Body of pancreas (tissue), 4 donors: ENCODE measurements around the gene SCAMP4. TPM values are rescaled to one million over a fixed set of nuclear protein-coding genes. Genes with fewer than 3 reads are reported as not detected.

ENCODE experiments used
- ATAC-seq: fragments of 150-250 bp; one replicate; pipeline ENCODE4 v1.9.1; 2016
- DNase-seq, 4 donors: peaks; one replicate each; pipeline ENCODE4 v3.0.0-alpha.2; 2019
- H3K27ac ChIP-seq, 4 donors: fragments of 200-600 bp; sonication (generic); 1 replicate in 3 of 4; 2 replicates in 1 of 4; pipeline versions ENCODE4 v1.5.1 to v1.6.1; 2016 to 2019; ENCODE audit warnings: mild to moderate bottlenecking in 1 of 4, mixed read lengths in 1 of 4, moderate library complexity in 1 of 4
- H3K27me3 ChIP-seq, 2 donors: fragments of 200-600 bp; sonication (generic); one replicate each; pipeline ENCODE4 v1.6.0; 2016; ENCODE audit warnings: mild to moderate bottlenecking in 1 of 2
- H3K36me3 ChIP-seq, 2 donors: fragments of 200-600 bp; sonication (generic); replicated peaks in 1 of 2; 2 replicates each; pipeline ENCODE4 v1.5.1; 2016; ENCODE audit warnings: low read depth in 2 of 2; ENCODE audit not compliant: insufficient read depth in 1 of 2
- H3K4me1 ChIP-seq: fragments of 200-600 bp; sonication (generic); one replicate; pipeline ENCODE4 v1.6.0; 2016
- H3K4me3 ChIP-seq, 2 donors: fragments of 200-600 bp; sonication (generic); 1 replicate in 1 of 2; 2 replicates in 1 of 2; pipeline ENCODE4 v1.5.1; 2016 to 2019
- H3K9me3 ChIP-seq, 3 donors: fragments of 200-600 bp; sonication (generic); 1 replicate in 2 of 3; 2 replicates in 1 of 3; pipeline ENCODE4 v1.5.1; 2016
- CTCF ChIP-seq, 7 experiments: fragments of 450-650 bp in 4 of 7; fragments of 200-600 bp in 3 of 7; sonication (generic) in 3 of 7; IDR thresholded peaks; one replicate each; pipeline ENCODE4 v1.5.1; 2016 to 2019; ENCODE audit warnings: antibody characterized with exemption in 7 of 7
- POLR2A ChIP-seq, 3 donors: fragments of 450-650 bp; IDR thresholded peaks; one replicate each; pipeline ENCODE4 v1.6.1; 2016; ENCODE audit warnings: antibody characterized with exemption in 3 of 3, mild to moderate bottlenecking in 2 of 3
- WGBS, 2 donors: methylation state at CpG; one replicate each; pipeline ENCODE4 v1.1.5; 2017; 5-methylcytosine and 5-hydroxymethylcytosine counted together
- intact Hi-C: fragments of 100-400 bp; cut with DNase I; formaldehyde crosslinking; loops from one replicate; pipeline ENCODE4 v1.15.1; 2023
- total RNA-seq, 2 donors: library from RNA; depleted of rRNA; stranded (reverse); fragments of >200 nt; gene quantifications; one replicate each; pipeline ENCODE4 v1.1.0, GENCODE V29; 2016

Gene SCAMP4
- total RNA-seq, 2 donors from 2014 or later, result 37.6 to 67.2 TPM

GRCh38 chr19:1866693-1867348, 38.4 kb upstream of the SCAMP4 start:
- 91 to 97% methylated on average over 8 of the region's 8 CpGs for WGBS, 2 donors
- no peaks in the 10 kb centered on the region for H3K27me3 ChIP-seq
- intact Hi-C loops, result no loop called here
- ATAC-seq (no peak), DNase-seq (peak in 1 of 4 donors; percentile 12)
- H3K36me3 ChIP-seq, result no peaks in the 10 kb centered on the region
- H3K9me3 ChIP-seq, result no peaks in the 10 kb centered on the region
- TF ChIP-seq POLR2A (IDR thresholded peaks at IDR 0.05), result no peak
- TF ChIP-seq CTCF (IDR thresholded peaks at IDR 0.05), result no peak
- peaks cover 31% of the 10 kb centered on the region for H3K4me1 ChIP-seq
- H3K27ac ChIP-seq, result no peak overlapping the region
- no peak overlapping the region for H3K4me3 ChIP-seq

- TF ChIP-seq CTCF (IDR thresholded peaks at IDR 0.05) (no peak), POLR2A (IDR thresholded peaks at IDR 0.05) (no peak)
- H3K27me3 ChIP-seq, result no peaks in the 10 kb centered on the region
- no peaks in the 10 kb centered on the region for H3K9me3 ChIP-seq
- no peak overlapping the region for H3K27ac ChIP-seq
- ATAC-seq, result no peak
- no peak for DNase-seq
- intact Hi-C loops, result no loop called here
- H3K36me3 ChIP-seq, result no peaks in the 10 kb centered on the region
- 86 to 93% methylated on average over 8 to 9 of the region's 9 CpGs for WGBS, 2 donors
- H3K4me3 ChIP-seq, result no peak overlapping the region
- peaks cover 31% of the 10 kb centered on the region for H3K4me1 ChIP-seq
Measured at GRCh38 chr19:1867349-1867724, 37.9 kb upstream of the SCAMP4 start.

GRCh38 chr19:1868971-1869370, 36.2 kb upstream of the SCAMP4 start:
- H3K27ac ChIP-seq, result no peak overlapping the region
- ATAC-seq (no peak), DNase-seq (no peak)
- H3K36me3 ChIP-seq, result no peaks in the 10 kb centered on the region
- H3K27me3 ChIP-seq, result no peaks in the 10 kb centered on the region
- H3K4me3 ChIP-seq, result no peak overlapping the region
- intact Hi-C loops, result no loop called here
- H3K4me1 ChIP-seq, result peaks cover 46% of the 10 kb centered on the region
- no peaks in the 10 kb centered on the region for H3K9me3 ChIP-seq
- WGBS, 2 donors, result 83 to 93% methylated on average over 7 of the region's 7 CpGs
- TF ChIP-seq POLR2A (IDR thresholded peaks at IDR 0.05) (no peak), CTCF (IDR thresholded peaks at IDR 0.05) (no peak)

- Histone ChIP-seq H3K27me3 (no peaks in the 10 kb centered on the region), H3K4me3 (no peak overlapping the region), H3K4me1 (peaks cover 49% of the 10 kb centered on the region), H3K27ac (peak overlapping the region in 1 of 4 donors; percentile 97), H3K36me3 (no peaks in the 10 kb centered on the region), H3K9me3 (no peaks in the 10 kb centered on the region)
- TF ChIP-seq POLR2A (IDR thresholded peaks at IDR 0.05), result no peak
- no peak for TF ChIP-seq CTCF (IDR thresholded peaks at IDR 0.05)
- intact Hi-C loops, result no loop called here
- 40 to 44% methylated on average over 11 to 15 of the region's 15 CpGs for WGBS, 2 donors
- DNase-seq (peak in 1 of 4 donors; percentile 14), ATAC-seq (no peak)
Measured at GRCh38 chr19:1871140-1871597, 34.0 kb upstream of the SCAMP4 start.

GRCh38 chr19:1871630-1872029, 33.6 kb upstream of the SCAMP4 start:
- no peak for ATAC-seq
- Histone ChIP-seq H3K9me3 (no peaks in the 10 kb centered on the region), H3K4me1 (peaks cover 53% of the 10 kb centered on the region), H3K27ac (peak overlapping the region in 1 of 4 donors; percentile 97), H3K27me3 (no peaks in the 10 kb centered on the region), H3K4me3 (no peak overlapping the region), H3K36me3 (no peaks in the 10 kb centered on the region)
- TF ChIP-seq CTCF (IDR thresholded peaks at IDR 0.05) (no peak), POLR2A (IDR thresholded peaks at IDR 0.05) (no peak)
- no peak for DNase-seq
- WGBS, 2 donors, result 72 to 100% methylated on average over 1 to 13 of the region's 13 CpGs
- intact Hi-C loops, result no loop called here
